PFSK-1 (cell line): ENCODE results near the gene SURF1.

Source experiments
- FOXP2 ChIP-seq: optimal IDR thresholded peaks from 2 replicates; pipeline ENCODE3; 2011; ENCODE audit warnings: borderline replicate concordance, control low read depth, inconsistent platforms; ENCODE audit not compliant: insufficient read depth; ENCODE audit errors: extremely low read length, extremely low read depth
- POLR2AphosphoS5 ChIP-seq: IDR thresholded peaks from 2 replicates; pipeline ENCODE4 v1.6.1; 2012; ENCODE audit warnings: low read depth, mild to moderate bottlenecking, control low read depth, low read length, moderate library complexity
- SIN3A ChIP-seq: IDR thresholded peaks from 2 replicates; pipeline ENCODE4 v1.6.1; 2012; ENCODE audit warnings: mild to moderate bottlenecking, low read length, moderate library complexity, borderline replicate concordance; ENCODE audit not compliant: insufficient read depth
- TAF1 ChIP-seq: IDR thresholded peaks from 2 replicates; pipeline ENCODE4 v1.6.1; 2012; ENCODE audit warnings: low read length, control low read depth, borderline replicate concordance; ENCODE audit not compliant: insufficient read depth
- TF ChIP-seq, protein P1 (sequence below), 2 experiments: IDR thresholded peaks; 2 replicates each; pipeline versions ENCODE4 v1.6.1 to v1.8.0; 2011 to 2012; ENCODE audit warnings: low read depth in 2 of 2, low read length in 2 of 2, control low read depth in 1 of 2, inconsistent platforms in 1 of 2, mild to moderate bottlenecking in 1 of 2, moderate library complexity in 1 of 2; ENCODE audit not compliant: insufficient read depth in 1 of 2

DNA sequence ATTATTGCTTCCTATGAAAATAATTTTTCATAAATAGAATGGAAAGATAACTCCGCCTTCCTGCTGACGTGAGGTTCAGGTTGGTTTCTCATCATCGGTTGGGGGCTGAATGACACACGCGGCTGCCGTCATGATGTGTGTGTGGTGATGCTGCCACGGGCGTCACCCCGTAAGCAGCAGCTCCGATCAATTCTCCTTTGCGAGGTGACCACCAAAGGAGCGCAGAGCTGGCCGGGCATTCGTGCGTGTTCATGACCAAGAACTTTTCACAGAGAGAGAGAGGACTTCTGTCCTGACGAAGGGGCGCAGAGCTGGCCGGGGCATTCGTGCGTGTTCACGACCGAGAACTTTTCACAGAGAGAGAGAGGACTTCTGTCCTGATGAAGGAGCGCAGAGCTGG is 50.6 kb downstream of the SURF1 start:
- TF ChIP-seq TAF1 (no peak), FOXP2 (no peak), POLR2AphosphoS5 (no peak), SIN3A (no peak)
- TF ChIP-seq, protein P1, sequence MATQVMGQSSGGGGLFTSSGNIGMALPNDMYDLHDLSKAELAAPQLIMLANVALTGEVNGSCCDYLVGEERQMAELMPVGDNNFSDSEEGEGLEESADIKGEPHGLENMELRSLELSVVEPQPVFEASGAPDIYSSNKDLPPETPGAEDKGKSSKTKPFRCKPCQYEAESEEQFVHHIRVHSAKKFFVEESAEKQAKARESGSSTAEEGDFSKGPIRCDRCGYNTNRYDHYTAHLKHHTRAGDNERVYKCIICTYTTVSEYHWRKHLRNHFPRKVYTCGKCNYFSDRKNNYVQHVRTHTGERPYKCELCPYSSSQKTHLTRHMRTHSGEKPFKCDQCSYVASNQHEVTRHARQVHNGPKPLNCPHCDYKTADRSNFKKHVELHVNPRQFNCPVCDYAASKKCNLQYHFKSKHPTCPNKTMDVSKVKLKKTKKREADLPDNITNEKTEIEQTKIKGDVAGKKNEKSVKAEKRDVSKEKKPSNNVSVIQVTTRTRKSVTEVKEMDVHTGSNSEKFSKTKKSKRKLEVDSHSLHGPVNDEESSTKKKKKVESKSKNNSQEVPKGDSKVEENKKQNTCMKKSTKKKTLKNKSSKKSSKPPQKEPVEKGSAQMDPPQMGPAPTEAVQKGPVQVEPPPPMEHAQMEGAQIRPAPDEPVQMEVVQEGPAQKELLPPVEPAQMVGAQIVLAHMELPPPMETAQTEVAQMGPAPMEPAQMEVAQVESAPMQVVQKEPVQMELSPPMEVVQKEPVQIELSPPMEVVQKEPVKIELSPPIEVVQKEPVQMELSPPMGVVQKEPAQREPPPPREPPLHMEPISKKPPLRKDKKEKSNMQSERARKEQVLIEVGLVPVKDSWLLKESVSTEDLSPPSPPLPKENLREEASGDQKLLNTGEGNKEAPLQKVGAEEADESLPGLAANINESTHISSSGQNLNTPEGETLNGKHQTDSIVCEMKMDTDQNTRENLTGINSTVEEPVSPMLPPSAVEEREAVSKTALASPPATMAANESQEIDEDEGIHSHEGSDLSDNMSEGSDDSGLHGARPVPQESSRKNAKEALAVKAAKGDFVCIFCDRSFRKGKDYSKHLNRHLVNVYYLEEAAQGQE (IDR thresholded peaks at IDR 0.05; ENCODE audit: insufficient read depth in 1 of 2, low read depth in 2 of 2, low read length in 2 of 2), result no peak
